GM19455 (cell line): ENCODE data around the gene SCG2.

Experiments used
- ATAC-seq: cut with Tn5 transposase; IDR thresholded peaks from one replicate; pipeline ENCODE4 v1.9.1; 2021; ENCODE audit not compliant: unreplicated experiment

The SCG2 gene

GRCh38 chr2:223601932-223602666 is at the start of gene SCG2:
SCG2 (minus strand) TSS chr2:223602361; CDS start chr2:223599282, 3,079 bp downstream.
- no peak for ATAC-seq

GRCh38 chr2:223649554-223650533 is 47.7 kb upstream of the SCG2 start:
- ATAC-seq = no peak

DNA sequence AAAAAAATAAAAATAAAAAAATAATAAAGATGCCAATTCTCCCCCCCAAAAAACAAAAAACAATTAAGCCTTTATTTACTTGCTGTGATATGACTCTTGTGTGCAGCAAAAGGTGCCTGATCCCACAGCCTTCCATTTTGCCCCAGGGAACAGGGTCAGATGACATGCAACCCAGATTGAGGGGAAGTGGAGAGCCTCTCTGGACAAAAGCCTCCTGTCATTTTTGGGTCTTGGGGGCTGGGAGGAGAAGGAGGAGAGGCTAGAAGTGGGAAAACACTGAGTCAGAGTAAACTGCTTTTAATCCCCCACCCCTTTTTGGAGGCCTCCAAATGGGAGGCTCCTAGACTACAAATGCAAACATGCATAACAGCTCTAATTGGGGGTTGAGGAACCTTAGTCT is 46.6 kb upstream of the SCG2 start:
- no peak for ATAC-seq

GRCh38 chr2:223647258-223647952 is 45.2 kb upstream of the SCG2 start:
- peak; percentile 87 for ATAC-seq

GRCh38 chr2:223644136-223644535 is 42.0 kb upstream of the SCG2 start:
- ATAC-seq = no peak

DNA sequence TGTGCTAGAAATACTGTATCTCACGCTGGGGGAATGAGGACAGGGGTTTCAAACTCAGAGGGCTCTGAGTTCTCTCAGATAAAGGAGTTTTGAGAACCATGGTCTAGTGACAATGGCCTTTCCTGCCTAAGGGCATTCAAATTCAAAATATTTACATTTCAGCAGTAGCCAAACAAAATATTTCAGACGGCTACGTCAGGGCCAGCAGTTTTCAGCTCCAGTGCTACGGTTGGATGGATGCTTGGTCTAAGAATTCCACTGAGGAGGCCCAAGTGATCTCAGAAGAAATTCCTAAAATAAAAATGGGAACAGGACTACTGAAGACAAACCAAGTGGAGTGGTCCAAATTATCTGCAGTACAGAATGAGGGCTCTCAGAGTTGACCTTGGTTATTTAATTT is 41.1 kb upstream of the SCG2 start:
- no peak for ATAC-seq

- no peak for ATAC-seq
Observed at GRCh38 chr2:223642506-223642905, 40.3 kb upstream of the SCG2 start.

DNA sequence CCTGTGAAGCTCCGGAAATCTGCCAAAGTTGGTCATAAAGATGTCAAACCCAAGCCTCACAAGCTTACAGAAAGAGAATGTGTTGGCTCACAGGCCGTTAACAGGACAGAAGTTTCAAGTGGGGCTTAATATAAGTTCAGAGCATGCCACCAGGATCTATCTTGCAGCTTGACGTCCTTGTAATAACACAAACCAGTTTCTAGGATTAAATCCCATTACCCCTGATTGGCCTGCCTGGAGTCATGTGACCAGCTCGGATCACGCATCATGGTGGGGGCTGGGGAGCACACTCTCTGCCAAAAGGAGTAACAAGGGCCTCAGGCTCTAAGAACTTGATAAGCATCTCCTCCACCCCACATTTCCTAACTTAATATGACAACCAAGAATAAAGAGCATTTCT is 38.9 kb upstream of the SCG2 start:
- ATAC-seq = no peak

DNA sequence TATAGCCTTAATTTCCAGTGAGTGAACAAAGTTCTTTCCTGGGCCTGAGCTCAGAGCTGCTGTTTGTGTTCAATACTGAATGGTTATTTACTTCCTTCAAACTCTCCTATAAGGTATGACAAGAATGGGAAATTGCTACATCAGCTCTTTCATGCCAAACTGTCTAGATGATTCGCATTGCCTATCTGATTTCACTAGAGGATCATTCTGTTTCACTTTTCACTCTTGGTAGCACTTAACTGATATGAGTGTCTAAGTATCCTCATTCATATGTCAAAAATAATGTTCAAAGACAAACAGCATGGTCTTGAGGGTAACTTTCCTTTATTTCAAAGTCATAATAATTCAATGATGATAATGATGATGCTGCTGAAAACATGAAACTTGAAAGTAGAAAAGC is 32.9 kb upstream of the SCG2 start:
- ATAC-seq = no peak

GRCh38 chr2:223634238-223634637 is 32.1 kb upstream of the SCG2 start:
- no peak for ATAC-seq

DNA sequence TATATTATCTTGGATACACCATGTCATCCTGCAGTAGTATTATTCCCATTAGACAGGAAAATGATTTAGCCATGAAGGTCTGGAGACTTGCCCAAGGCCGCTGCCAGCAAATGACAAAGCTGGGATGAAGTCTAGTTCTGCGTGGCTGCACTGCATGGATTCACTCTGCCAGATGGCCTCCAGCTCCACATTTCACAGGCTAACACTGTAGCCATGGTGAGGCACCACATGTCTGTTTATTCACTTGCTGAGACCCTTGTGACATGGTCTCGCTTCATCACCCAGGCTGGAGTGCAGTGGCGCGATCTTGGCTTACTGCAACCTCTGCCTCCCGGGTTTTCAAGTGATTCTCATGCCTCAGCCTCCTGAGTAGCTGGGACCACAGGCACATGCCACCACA is 31.5 kb upstream of the SCG2 start:
- ATAC-seq = no peak

DNA sequence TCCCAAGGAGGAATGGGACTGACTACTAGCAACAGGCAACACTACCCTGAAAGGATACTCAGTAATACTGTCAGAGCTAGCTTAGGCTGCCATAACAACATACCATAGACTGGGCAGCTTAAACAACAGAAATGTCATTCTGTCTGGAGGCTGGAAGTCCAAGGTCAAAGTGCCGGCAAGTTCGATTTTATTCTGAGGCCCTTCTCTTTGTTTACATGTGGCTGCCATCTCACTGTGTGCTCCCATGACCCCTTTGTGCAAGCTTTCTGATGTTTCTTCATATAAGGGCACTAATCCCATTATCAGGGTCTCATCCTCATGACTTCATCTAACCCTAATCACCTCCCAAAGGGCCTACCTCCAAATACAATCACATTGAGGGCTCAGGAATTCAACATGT is 30.7 kb upstream of the SCG2 start:
- ATAC-seq = no peak

- no peak for ATAC-seq
Observed at GRCh38 chr2:223626716-223627115, 24.6 kb upstream of the SCG2 start.

DNA sequence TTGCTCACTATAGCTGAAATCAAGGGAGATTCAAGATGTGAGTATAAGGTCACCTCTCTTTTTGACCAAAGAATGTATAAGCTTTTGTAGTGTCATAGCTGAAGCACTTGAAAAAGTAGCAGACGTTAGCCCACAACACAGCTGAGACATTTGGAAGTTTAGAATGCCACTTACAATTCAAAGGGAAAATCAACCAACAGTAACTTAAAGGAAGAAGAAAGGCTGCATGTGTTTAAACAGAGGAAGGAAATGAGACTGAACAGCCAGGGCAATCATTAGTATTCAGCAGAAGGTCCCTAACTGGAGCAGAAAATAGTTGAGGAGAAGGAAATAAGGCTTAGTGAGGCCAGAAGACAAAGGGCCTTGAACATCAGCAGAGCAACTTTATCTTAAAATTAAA is 23.5 kb upstream of the SCG2 start:
- ATAC-seq = no peak

DNA sequence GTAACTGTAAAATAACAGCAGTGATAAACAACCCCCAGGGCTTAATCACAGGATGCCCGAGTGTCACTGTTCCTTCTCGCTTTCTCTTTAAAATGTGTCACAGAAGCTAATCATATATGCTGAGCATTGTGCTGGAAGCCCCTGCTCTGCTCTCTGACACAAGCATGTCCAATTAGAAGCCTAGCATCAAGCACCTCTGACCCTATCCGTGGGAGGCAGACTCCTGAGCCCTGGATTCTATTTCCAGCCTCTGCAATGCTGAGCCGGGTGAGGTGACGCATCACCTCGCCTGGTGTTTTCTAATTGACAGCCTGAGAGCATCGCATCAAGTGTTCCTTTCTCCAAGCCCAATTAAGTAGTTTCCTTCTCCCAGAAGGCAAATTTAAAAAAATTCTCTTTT is 19.7 kb upstream of the SCG2 start:
- no peak for ATAC-seq

GRCh38 chr2:223619486-223620129 is 17.4 kb upstream of the SCG2 start:
- no peak for ATAC-seq

DNA sequence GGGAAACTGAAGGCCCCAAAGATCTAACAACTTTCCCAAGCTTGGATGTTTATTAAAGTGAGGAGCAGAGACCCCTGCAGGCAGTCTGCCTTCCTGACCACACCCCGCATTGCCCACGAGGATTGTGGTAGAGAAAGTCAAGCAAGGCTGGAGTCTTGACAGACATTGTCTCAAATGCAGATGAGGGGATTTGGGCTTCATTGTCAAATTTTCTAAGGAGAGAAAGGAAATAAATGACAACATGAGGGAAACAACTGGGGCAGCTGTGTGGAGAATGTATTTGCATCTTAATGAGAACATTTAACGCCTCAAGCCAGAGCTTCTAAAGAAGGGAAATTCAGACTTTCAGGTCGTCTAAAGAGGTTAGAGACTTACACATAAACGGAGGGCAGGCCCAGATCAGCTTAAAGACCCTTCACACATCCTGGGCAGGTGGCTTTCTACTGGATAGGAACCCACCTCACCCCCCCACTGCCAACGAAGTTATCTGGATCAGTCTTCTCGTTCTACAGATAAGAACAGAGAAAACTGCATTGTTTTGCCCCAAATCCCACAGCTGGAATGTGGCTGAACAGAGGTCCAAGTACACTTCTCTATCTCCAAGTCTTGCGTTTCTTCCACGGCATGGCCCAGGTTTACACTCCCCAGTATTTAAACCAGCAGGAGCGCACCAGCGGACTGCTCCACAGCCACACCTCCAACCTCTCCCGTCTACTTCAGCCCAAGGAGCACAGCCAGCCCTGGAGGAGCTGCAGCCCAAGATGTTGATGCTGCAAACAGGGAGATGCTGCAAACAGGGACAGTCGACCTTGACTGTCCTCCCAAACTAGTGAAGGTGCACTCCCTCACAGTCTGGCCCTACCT is 16.2 kb upstream of the SCG2 start:
- no peak for ATAC-seq

DNA sequence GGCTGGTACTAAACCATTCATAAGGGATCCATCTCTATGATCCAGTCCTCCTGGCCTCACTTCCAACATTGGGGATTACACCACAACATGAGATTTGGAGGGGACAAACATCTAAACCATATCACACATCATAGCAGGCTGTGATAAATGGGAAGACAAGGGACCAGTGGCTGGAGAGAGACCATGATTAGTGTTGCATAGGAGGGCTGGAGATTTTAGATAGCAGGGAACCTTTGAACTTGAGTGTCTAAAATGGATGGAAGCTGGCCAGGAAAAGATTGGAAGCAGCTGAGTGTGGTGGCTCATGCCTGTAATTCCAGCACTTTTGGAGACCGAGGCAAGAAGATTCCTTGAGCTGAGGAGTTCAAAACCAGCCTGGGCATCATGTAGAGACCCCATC is 12.4 kb upstream of the SCG2 start:
- ATAC-seq = no peak

DNA sequence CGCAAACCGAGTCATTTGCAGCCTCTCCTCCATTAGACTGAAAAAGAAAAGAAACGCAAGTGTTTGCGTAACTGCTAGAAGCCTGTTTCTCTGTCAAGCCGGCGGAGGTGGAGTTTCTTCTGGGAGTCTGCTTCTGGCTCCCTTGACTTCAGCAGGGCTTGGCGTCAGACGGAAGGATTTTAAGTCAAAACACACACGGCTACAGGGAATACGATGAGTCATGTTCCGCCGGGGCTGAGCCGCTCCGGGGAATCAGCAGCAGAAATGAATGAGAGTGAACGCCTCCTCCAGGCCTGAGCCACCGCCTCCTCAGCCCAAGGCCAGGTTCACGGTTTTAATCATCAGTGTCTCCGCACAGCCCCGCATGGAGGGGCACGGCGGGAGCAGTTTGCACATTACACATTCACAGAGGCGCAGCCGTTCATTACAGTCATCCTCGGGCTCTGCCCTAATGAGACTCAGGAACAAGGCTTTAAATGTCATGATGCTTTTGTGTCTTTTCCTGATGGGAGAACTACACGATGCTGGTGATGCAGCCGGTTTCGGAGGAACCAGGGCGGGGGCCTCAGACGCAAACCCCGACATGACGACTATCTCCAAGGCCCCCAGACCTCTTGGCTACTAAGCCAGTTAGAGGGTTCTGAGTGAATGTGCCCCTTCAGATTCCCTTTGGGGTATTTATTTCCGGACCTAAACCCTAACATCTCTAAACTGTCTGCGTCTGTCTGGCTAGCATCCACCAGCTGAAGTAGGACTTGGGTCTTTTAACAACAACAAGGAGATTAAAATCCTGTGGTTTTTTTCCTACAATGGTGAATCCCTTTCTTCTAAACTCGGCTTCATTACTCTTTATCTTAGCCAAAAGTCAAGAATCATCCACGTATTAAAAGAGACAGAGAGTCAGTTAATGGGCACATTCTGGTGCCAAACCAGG is 11.1 kb upstream of the SCG2 start:
- no peak for ATAC-seq
